Measurements from ENCODE around the gene CCDC146. TPM values are rescaled to one million over a fixed set of nuclear protein-coding genes. Genes with fewer than 3 reads are reported as not detected.
"Not testable (repeated sequence)": the region's sequence is repeated elsewhere in the genome, so short reads cannot be mapped to it uniquely, and the experiment has no call there.

CCDC146 gene
- total and polyA plus RNA-seq, 9 of the 15 experiments (the other 6 are each of a cell fraction or from before 2014, with no cell fraction given): 0.10 to 0.98 (median 0.26) TPM; not detected in 1

DNA sequence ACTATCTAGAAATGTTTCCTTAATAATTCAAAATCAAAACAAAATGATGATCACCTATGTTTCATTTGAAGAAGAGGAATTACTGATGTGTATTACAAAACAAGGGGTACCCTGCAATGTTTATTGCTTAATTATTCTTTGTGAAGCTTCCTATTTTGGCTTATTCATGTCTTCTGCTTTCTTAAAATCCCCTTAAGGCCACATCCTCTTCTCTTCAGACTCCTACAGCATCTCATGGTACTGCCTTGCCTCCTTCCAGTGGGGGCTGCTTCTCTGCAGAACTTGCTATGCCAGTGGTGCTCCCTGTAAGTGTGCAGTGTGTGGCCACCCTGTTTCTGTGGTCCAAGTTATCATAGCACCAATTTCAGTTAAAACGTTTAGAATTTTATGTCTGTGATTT lies 35.0 kb downstream of the CCDC146 start (continued):
- TF ChIP-seq RAD21 (CRISPR knock-in tag; conservative IDR thresholded peaks at IDR 0.05 in 1 of 2, IDR thresholded peaks at IDR 0.05 in 1 of 2): no peak
- TF ChIP-seq ZNF274 (IDR thresholded peaks at IDR 0.05; ENCODE audit: borderline replicate concordance, low read depth, low read length): no peak
- no peak for TF ChIP-seq ZFP1 (CRISPR knock-in tag; IDR thresholded peaks at IDR 0.05)

GRCh38 chr7:77171073-77171472 lies 48.7 kb downstream of the CCDC146 start:
- ATAC-seq (peak; percentile 36; the same call in 2 of the 3 replicates), DNase-seq (ENCODE audit: extremely low read depth in 1 of 4, low spot score in 3 of 4) (peak in 1 of 4 experiments; percentile 11)
- H4K20me1 ChIP-seq (replicated peaks; ENCODE audit: control insufficient read depth, insufficient read depth, low read length); H3K9ac ChIP-seq (ENCODE audit: insufficient read depth in 1 of 2, low read depth in 2 of 2, low read length in 2 of 2); H3K36me3 ChIP-seq (ENCODE audit: control insufficient read depth, insufficient read depth, low read length); H3K9me3 ChIP-seq (replicated peaks; ENCODE audit: control insufficient read depth, insufficient read depth, low read depth, low read length); H2AFZ ChIP-seq (ENCODE audit: low read depth, low read length); in situ Hi-C loops (cut with MboI); H3K79me2 ChIP-seq (ENCODE audit: control insufficient read depth, insufficient read depth, low read length); H3K9me1 ChIP-seq (ENCODE audit: control insufficient read depth, insufficient read depth, low read length); H3K4me1 ChIP-seq (replicated peaks in 1 of 2; ENCODE audit: control insufficient read depth in 2 of 2, insufficient read depth in 2 of 2, low read length in 2 of 2); FAIRE-seq; H3K4me3 ChIP-seq; H3K27me3 ChIP-seq (ENCODE audit: control insufficient read depth in 2 of 2, insufficient read depth in 2 of 2, low read length in 2 of 2); CTCF ChIA-PET (ENCODE audit: low intra/inter-chr PET ratio); H3K4me2 ChIP-seq (ENCODE audit: insufficient read depth, low read length); intact Hi-C loops (cut with micrococcal nuclease); POLR2A ChIA-PET; H3K27ac ChIP-seq (ENCODE audit: extremely low read depth, low read depth, low read length); BruUV-seq (replicated peaks); TF ChIP-seq TEAD4 (CRISPR knock-in tag; IDR thresholded peaks at IDR 0.05; ENCODE audit: borderline replicate concordance): not testable (repeated sequence)
- 0% methylated on average over 4 of the region's 4 CpGs for WGBS (ENCODE audit: insufficient coverage, low coverage, missing lambda C conversion rate)
- TF ChIP-seq NCOR1 (IDR thresholded peaks at IDR 0.05): 0 out of 2 replicates have a peak, but pooled peaks have one; percentile 15
- TF ChIP-seq, protein P1, sequence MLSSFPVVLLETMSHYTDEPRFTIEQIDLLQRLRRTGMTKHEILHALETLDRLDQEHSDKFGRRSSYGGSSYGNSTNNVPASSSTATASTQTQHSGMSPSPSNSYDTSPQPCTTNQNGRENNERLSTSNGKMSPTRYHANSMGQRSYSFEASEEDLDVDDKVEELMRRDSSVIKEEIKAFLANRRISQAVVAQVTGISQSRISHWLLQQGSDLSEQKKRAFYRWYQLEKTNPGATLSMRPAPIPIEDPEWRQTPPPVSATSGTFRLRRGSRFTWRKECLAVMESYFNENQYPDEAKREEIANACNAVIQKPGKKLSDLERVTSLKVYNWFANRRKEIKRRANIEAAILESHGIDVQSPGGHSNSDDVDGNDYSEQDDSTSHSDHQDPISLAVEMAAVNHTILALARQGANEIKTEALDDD (IDR thresholded peaks at IDR 0.05): peak; percentile 67
- TF ChIP-seq CBFA2T3 (IDR thresholded peaks at IDR 0.05): peak; percentile 41
- 0 out of 2 replicates have a peak, but pooled peaks have one; percentile 11 for TF ChIP-seq CBFA2T2 (conservative IDR thresholded peaks at IDR 0.05)
- peak; percentile 32; the same call in 1 of the 2 replicates for TF ChIP-seq TAL1 (IDR thresholded peaks at IDR 0.05)
- TF ChIP-seq TCF3 (CRISPR knock-in tag; IDR thresholded peaks at IDR 0.05): peak; percentile 49
- TF ChIP-seq TEAD4 (IDR thresholded peaks at IDR 0.05; ENCODE audit: low read length): peak; percentile 54

DNA sequence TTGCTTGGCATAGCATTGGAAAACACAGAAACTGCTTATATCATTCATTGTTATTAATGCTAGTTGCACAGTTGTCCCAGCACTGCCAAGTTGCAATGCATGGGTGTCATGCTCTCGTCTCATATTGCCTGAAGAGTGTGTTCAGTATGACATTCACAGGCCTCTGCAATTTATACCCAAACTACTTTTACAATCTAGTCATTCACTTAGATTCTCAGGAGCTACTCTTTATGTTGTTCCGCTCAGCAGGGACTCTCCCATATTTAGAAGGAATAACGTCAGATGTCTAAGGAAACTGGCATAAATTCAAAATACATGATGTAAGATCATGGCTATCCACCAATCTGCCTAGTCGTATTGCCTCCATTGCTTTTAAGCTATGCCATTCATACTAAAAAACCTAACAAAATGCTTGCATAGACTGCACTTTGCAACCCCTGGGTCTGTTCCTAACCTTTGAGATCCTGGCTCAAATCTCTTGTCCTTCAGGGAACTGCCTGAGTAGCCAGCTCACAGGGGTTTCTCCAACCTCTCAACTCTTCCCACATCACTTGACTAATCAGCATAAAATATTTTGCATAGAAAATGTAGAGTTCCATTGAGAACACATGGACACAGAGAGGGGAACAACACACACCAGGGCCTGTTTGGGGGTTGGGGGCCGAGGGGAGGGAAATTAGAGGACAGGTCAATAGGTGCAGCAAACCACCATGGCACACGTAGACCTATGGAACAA lies 50.2 kb downstream of the CCDC146 start:
- H3K36me3 ChIP-seq (ENCODE audit: control insufficient read depth, insufficient read depth, low read length); BruUV-seq (replicated peaks); H3K9me3 ChIP-seq (replicated peaks; ENCODE audit: control insufficient read depth, insufficient read depth, low read depth, low read length); H3K4me3 ChIP-seq; CTCF ChIA-PET (ENCODE audit: low intra/inter-chr PET ratio); H2AFZ ChIP-seq (ENCODE audit: low read depth, low read length); H3K27ac ChIP-seq (ENCODE audit: extremely low read depth, low read depth, low read length); H3K9ac ChIP-seq (ENCODE audit: insufficient read depth in 1 of 2, low read depth in 2 of 2, low read length in 2 of 2); FAIRE-seq; in situ Hi-C loops (cut with MboI); H4K20me1 ChIP-seq (replicated peaks; ENCODE audit: control insufficient read depth, insufficient read depth, low read length); H3K27me3 ChIP-seq (ENCODE audit: control insufficient read depth in 2 of 2, insufficient read depth in 2 of 2, low read length in 2 of 2); H3K4me2 ChIP-seq (ENCODE audit: insufficient read depth, low read length); H3K79me2 ChIP-seq (ENCODE audit: control insufficient read depth, insufficient read depth, low read length); intact Hi-C loops (cut with micrococcal nuclease); POLR2A ChIA-PET; H3K4me1 ChIP-seq (replicated peaks in 1 of 2; ENCODE audit: control insufficient read depth in 2 of 2, insufficient read depth in 2 of 2, low read length in 2 of 2); H3K9me1 ChIP-seq (ENCODE audit: control insufficient read depth, insufficient read depth, low read length); ATAC-seq; DNase-seq (ENCODE audit: extremely low read depth in 1 of 4, low spot score in 3 of 4): not testable (repeated sequence)
- under 1% methylated on average over 6 of the region's 6 CpGs for whole genome bisulfite sequencing (ENCODE audit: insufficient coverage, low coverage, missing lambda C conversion rate)

Data from K562 (cell line).